ENCODE data around the gene GTF3C4. TPM values are rescaled to one million over a fixed set of nuclear protein-coding genes. Genes with fewer than 3 reads are reported as not detected.

The GTF3C4 gene
- total and polyA plus RNA-seq, 2 of the 13 experiments (the other 11 are each of a cell fraction or from before 2014, with no cell fraction given): 2.6 to 12.9 TPM

DNA sequence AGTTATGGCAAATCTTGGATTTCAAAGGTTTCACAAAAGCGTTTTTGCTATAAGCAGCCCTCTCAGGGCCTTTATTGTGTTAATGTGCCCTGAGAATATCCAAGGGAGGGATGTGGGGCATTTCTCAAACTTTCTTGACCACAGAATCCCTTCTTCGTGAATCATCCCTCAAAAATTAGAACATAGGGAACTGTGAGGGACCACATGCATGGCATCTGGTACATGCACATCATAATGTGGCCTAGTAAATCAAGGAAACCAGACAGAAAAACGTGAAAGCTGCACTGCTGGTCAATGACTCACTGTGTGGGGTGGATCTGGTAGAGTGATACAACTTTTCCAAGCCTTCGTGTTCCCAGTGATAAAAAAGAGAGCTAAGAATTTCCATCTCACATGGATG, 22.9 kb upstream of the GTF3C4 start:
- Histone ChIP-seq H3K27ac (ENCODE audit: extremely low read length, insufficient read depth, low read length) (no peak overlapping the region), H3K4me3 (replicated peaks in 1 of 3; ENCODE audit: insufficient read depth in 1 of 3, low read depth in 2 of 3, low read length in 3 of 3) (no peak overlapping the region), H3K36me3 (replicated peaks in 1 of 2; ENCODE audit: control insufficient read depth in 1 of 2, insufficient read depth in 2 of 2, low read length in 2 of 2) (peaks cover 21 to 74% of the 10 kb centered on the region in 2 experiments), H3K9me3 (ENCODE audit: low read length) (no peaks in the 10 kb centered on the region), H3K9ac (ENCODE audit: insufficient read depth, low read depth, low read length) (no peak overlapping the region), H3K27me3 (ENCODE audit: control insufficient read depth in 1 of 2, insufficient read depth in 2 of 2, low read length in 2 of 2) (no peaks in the 10 kb centered on the region), H2AFZ (ENCODE audit: low read length) (no peak overlapping the region), H4K20me1 (ENCODE audit: insufficient read depth, low read length) (no peaks in the 10 kb centered on the region), H3K4me1 (ENCODE audit: insufficient read depth, low read length) (peaks cover 13% of the 10 kb centered on the region), H3K4me2 (ENCODE audit: low read depth, low read length) (no peak overlapping the region), H3K79me2 (ENCODE audit: insufficient read depth, low read length) (no peaks in the 10 kb centered on the region)
- WGBS (ENCODE audit: low lambda C conversion rate): 86% methylated on average over 4 of the region's 4 CpGs
- intact Hi-C loops (cut with micrococcal nuclease; ENCODE audit: unreplicated experiment): no loop called here
- BruUV-seq (replicated peaks): no TSS peak
- FAIRE-seq (no peak), ATAC-seq (no peak), DNase-seq (ENCODE audit: low spot score) (no peak)
- in situ Hi-C loops (cut with HindIII; ENCODE audit: extremely low pct_ligation_motif_present, low pct_unique_long_range_greater_than_20kb): no loop called here
- ChIA-PET CTCF (ENCODE audit: low intra/inter-chr PET ratio, low total read pairs) (no interaction called here), POLR2A (no interaction called here)
- TF ChIP-seq EED (CRISPR knock-in tag; IDR thresholded peaks at IDR 0.05) (no peak), JUND (CRISPR knock-in tag; IDR thresholded peaks at IDR 0.05) (no peak), TCF7 (IDR thresholded peaks at IDR 0.05; ENCODE audit: low read depth) (no peak), SIX1 (CRISPR knock-in tag; IDR thresholded peaks at IDR 0.05; ENCODE audit: borderline replicate concordance) (no peak), TOPORS (CRISPR knock-in tag; IDR thresholded peaks at IDR 0.05) (no peak), ZNF496 (CRISPR knock-in tag; IDR thresholded peaks at IDR 0.05; ENCODE audit: insufficient replicate concordance) (no peak), ZNF672 (CRISPR knock-in tag; IDR thresholded peaks at IDR 0.05) (no peak), ATF7 (IDR thresholded peaks at IDR 0.05) (no peak), ATF7 (CRISPR knock-in tag; IDR thresholded peaks at IDR 0.05) (no peak), SATB2 (CRISPR knock-in tag; IDR thresholded peaks at IDR 0.05) (no peak), YEATS2 (CRISPR knock-in tag; IDR thresholded peaks at IDR 0.05; ENCODE audit: borderline replicate concordance) (no peak), ZNF614 (CRISPR knock-in tag; IDR thresholded peaks at IDR 0.05; ENCODE audit: borderline replicate concordance) (no peak), ZNF557 (CRISPR knock-in tag; IDR thresholded peaks at IDR 0.05) (no peak), THAP11 (CRISPR knock-in tag; IDR thresholded peaks at IDR 0.05) (no peak), ZNF136 (CRISPR knock-in tag; IDR thresholded peaks at IDR 0.05; ENCODE audit: low read depth) (no peak), ZNF660 (CRISPR knock-in tag; IDR thresholded peaks at IDR 0.05; ENCODE audit: borderline replicate concordance, low read depth) (no peak)
- TF ChIP-seq, protein P1, sequence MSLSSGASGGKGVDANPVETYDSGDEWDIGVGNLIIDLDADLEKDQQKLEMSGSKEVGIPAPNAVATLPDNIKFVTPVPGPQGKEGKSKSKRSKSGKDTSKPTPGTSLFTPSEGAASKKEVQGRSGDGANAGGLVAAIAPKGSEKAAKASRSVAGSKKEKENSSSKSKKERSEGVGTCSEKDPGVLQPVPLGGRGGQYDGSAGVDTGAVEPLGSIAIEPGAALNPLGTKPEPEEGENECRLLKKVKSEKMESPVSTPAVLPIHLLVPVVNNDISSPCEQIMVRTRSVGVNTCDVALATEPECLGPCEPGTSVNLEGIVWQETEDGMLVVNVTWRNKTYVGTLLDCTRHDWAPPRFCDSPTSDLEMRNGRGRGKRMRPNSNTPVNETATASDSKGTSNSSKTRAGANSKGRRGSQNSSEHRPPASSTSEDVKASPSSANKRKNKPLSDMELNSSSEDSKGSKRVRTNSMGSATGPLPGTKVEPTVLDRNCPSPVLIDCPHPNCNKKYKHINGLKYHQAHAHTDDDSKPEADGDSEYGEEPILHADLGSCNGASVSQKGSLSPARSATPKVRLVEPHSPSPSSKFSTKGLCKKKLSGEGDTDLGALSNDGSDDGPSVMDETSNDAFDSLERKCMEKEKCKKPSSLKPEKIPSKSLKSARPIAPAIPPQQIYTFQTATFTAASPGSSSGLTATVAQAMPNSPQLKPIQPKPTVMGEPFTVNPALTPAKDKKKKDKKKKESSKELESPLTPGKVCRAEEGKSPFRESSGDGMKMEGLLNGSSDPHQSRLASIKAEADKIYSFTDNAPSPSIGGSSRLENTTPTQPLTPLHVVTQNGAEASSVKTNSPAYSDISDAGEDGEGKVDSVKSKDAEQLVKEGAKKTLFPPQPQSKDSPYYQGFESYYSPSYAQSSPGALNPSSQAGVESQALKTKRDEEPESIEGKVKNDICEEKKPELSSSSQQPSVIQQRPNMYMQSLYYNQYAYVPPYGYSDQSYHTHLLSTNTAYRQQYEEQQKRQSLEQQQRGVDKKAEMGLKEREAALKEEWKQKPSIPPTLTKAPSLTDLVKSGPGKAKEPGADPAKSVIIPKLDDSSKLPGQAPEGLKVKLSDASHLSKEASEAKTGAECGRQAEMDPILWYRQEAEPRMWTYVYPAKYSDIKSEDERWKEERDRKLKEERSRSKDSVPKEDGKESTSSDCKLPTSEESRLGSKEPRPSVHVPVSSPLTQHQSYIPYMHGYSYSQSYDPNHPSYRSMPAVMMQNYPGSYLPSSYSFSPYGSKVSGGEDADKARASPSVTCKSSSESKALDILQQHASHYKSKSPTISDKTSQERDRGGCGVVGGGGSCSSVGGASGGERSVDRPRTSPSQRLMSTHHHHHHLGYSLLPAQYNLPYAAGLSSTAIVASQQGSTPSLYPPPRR (CRISPR knock-in tag; IDR thresholded peaks at IDR 0.05; ENCODE audit: borderline replicate concordance): no peak
- TF ChIP-seq, protein P2, sequence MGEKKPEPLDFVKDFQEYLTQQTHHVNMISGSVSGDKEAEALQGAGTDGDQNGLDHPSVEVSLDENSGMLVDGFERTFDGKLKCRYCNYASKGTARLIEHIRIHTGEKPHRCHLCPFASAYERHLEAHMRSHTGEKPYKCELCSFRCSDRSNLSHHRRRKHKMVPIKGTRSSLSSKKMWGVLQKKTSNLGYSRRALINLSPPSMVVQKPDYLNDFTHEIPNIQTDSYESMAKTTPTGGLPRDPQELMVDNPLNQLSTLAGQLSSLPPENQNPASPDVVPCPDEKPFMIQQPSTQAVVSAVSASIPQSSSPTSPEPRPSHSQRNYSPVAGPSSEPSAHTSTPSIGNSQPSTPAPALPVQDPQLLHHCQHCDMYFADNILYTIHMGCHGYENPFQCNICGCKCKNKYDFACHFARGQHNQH (CRISPR knock-in tag; IDR thresholded peaks at IDR 0.05): no peak
